GM11168 (cell line): Measurements from ENCODE around the gene CDHR3.

Source experiments
- in situ Hi-C: fragments of 300-500 bp; cut with MboI; formaldehyde crosslinking; loops from one replicate; pipeline ENCODE4 v1.12.0; 2022; ENCODE audit warnings: low sequenced_read_pairs; ENCODE audit not compliant: unreplicated experiment

Gene CDHR3

DNA sequence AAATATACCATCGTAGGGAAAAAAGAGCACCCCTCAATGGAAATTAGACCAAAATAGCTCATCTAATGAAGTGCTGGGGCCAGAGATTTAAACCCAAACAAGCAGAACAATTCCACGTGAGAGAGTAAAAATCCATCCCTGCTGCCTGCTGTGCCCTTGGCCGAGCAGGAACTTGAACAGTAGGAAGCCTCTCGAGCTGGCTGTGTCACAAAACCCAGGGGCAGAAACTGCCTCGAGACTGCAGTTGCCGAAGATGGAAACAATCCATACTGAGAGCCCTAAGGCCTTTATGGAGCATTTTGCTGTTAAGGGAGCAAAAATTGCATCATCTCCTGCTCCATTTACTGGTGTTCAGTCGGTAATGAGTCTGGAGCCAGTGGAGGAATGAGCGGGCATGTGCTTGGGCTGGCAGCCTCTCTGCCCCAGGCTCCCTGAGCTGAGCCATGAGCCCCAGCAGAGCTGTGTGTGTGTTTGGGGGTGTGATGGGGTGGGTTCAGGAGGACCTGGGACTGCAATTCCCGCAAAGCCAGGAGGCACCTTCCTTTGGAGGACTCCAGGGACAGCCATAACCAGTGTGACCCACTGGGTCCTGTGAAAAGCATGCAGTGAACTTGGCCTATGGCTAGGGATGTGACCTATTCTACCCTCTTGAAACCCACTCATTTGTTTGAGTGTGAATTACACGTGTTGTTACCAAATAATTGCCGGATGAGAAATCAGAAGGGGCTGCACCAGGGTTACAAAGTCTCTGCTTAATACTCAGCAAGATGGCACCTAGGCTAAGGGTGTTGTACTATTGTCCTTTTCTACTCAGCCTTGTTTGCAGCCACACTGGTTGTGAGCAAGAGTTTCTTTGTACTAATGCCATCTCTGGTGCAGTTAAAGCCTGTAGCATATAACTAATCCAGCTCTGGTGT is 58.3 kb downstream of the CDHR3 start:
- in situ Hi-C loops = no loop called here

DNA sequence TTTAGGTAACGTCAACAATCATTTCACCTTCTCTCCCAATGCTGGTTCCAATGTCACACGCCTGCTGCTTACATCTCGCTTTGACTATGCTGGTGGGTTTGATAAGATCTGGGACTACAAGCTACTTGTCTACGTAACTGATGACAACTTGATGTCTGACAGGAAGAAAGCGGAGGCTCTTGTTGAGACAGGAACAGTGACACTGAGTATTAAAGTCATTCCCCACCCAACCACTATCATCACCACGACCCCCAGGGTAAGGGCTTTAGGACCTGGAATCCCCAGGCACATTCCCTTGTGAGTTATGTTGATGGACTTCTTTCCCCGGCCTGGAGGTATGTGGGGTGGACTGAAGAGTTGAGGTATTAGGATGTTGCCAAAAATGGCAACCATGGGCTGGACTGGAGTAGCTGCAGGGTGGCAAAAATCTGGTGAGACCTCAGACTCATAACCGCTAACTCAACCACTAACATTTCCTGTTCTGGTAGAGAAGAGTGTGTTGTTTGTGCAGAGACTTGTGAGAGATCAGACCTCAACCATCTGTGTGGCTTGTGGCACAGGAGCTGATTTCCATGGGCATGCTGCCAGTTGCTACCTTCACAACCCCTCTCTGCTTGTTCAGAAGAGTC is 59.2 kb downstream of the CDHR3 start:
- in situ Hi-C loops = no loop called here

DNA sequence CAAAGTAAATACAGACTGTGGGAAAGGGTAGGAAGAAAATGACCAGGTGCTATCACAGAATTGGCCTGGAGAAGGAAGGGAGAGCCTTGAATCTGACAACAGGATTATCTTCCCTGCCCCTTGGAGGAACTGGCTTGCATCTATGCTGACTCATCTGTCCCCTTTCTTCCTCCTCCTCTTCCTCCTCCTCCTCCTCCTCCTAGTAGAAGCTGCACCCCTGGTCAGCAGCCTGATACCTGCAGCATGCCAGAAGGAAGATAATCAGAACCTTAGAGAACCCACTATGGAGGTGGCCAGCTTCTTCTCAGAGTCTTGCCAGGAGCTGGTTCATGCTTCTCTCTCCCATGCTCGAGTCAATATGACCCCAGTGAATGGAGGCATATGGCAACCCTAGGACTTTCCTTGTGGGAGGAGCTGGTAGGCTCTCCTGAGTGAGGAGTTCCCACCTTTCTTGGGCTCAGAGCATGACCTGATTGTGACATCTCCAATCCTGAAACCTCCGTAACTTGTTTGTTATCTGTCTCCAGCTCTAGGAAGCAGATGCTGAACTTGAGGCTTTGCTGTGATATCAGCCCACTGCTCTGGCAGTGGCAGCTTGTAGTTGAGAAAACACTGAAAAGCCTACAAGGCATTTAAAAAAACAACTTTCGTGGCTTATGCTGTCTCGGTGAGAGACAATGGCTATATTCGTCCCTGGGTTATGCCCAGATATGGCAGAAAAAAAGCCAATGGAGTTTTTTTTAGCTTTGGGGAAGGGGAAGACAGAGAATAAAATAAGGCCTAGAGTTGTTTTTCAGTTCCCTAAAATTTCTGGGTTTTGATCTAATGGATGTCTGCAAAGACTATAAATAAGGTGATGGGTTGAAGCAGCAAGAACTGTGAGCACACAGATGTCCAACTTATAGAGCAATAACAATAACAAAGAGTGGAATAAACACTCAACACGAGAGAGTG is 60.6 kb downstream of the CDHR3 start:
- in situ Hi-C loops = no loop called here

DNA sequence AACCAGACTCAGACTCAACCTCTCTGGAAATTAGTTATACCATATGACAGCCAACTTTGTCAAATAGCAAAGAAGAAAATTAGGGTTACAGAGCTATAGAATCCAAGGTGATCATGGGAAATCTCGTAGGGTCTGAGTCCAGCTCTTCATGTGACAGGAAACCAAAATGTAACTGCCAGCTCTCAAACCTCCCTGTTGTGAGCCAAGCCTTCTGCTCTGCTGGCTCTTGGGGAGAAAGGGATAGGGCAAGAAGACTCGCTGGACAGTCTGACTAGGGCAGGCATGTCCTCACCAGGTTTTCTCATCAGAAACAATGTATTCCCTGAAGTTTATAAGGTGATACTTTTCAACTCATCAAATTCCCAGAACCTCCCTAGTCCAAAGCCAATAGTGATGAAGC is 63.0 kb downstream of the CDHR3 start:
- in situ Hi-C loops = no loop called here

DNA sequence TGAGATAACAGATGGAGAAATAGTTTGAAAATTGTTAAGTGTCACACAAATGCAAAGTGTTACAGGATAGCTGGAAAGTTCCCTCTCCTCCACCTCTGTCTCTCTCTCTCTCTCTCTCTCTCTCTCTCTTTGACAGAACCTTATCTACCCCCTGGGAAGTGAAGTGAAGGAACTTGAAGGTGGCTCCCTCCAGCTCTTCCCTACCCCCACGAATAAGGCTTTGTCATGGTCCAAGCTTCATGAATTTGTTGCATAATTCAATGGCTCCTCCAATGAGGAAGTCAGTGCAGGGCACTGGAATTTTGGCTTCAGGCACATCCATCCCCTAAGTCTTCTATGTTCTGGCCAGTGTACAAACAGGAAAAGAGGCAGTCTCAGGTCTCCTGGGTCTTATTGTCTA is 66.4 kb downstream of the CDHR3 start:
- in situ Hi-C loops = no loop called here

DNA sequence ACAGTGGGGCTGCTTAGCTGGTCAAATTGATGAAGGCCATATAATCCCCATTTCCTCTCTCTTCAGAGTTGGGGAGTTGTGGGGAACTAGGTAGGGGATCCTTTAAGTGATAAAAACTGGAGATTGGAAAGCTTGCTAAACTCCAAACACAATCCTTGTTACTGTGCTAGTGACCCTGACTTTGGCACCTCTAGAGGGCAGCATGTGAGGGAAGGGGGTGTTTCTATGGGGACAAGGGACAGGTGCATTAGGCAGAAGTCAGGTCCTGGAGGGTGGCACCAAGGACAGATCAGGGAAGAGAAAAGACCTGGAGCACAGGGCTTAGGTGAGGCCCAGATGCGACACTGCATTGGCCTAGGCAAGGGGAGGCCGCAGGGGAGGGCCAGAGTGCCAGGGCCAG is 66.9 kb downstream of the CDHR3 start:
- in situ Hi-C loops = no loop called here

DNA sequence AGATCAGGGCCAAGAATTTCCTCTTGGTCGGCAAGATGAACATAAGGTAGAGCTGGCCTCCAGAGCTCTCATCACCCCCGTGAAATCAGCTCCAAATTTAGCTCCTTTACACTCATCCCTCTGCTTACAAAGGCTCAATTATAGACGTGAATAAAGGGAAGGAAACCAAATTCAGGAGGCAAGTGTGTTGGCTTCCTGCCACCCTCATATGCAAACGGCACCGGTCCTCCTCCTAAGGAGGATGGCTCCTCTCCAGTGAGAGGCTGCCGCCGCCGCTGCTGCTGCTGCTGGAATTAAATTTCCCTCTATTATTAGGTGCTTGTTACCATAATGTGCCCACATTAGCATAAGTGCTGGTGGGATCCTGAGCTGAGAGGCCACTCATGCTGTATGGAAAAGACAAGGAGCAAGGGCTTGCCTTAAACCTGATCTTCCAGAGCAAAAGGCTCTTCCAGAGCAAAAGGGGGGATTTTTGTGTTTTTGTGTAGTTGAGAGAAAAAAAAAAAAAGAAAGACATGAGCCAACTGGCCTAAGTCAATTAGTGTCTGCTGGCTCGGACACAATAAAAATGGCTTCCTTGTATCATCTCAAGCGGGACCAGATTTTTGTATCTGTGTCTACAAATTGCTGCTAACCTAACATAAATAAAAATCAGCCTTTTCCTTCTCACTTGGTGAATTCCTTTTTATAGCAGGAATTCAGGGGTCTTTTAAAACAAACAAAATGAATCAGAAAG is 68.4 kb downstream of the CDHR3 start:
- in situ Hi-C loops = no loop called here

DNA sequence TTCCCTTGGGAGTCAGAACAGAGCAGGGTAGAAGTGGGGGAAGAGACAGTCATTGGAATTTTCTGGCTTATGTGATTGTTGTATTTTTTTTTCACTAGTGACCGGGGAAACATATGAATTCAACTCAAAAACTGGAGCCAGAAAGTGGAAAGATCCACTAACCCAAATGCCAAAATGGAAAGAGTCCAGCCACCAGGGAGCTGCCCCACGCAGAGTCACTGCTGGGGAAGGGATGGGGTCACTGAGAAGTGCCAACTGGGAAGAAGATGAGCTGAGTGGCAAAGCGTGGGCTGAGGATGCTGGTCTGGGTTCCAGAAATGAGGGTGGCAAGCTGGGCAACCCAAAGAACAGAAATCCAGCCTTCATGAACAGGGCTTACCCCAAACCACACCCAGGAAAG is 69.2 kb downstream of the CDHR3 start:
- in situ Hi-C loops = no loop called here

DNA sequence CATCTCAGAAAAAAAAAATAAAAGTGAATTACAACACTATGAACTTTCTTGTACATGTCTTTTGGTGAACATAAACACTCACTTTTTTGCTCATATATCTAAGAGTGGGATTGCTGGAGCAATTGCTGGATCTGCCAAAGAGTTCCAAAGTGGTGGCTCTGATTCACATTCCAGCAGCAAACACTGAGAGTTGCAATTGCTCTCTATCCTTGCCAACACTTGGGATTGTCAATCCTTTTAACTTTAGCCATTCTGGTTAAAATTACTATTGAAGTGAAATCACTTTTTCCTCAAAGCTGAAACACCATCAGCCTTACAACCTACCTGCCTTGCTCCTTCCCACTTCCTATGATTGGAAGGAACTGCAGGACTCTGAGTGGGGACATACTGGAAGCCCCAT is 70.7 kb downstream of the CDHR3 start:
- in situ Hi-C loops = no loop called here

DNA sequence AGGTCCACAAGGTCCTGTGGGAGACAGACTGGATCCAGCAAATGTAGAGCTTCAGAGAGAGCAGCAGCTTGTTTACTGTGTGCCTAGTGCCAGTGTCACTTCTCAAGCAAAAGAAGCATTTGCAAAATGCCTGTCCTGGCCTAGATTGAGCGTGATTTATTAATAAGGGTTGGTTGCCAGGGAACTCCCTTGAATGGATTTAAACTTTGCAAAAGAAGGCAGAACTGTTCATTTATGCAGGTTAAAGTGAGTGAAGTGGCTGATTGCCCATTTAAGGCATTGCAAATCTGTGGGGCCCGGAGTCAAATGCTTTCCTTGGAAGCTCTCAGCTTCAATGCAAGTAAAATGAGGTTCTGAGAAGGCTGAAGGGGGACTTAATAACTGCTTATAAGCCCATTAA is 71.3 kb downstream of the CDHR3 start:
- in situ Hi-C loops = no loop called here

DNA sequence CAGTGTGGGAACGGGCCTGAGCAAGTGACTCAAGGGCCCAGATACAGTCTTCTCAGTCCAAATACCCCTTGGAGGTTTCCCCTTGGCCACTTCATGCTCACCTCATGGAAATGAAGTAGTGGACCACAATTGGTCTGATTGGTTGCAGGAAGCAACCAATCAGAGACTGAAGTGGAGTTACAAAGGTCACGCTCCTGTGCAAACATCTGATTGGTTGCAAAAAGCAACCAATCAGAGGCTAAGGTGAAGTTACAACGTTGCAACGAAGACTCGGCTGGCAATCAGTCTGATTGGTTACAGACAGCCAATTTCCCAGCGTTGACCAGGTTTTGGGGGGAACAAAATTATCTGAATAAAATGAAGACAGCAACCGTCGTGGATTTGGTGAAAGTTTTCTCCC is 72.5 kb downstream of the CDHR3 start:
- in situ Hi-C loops = no loop called here

DNA sequence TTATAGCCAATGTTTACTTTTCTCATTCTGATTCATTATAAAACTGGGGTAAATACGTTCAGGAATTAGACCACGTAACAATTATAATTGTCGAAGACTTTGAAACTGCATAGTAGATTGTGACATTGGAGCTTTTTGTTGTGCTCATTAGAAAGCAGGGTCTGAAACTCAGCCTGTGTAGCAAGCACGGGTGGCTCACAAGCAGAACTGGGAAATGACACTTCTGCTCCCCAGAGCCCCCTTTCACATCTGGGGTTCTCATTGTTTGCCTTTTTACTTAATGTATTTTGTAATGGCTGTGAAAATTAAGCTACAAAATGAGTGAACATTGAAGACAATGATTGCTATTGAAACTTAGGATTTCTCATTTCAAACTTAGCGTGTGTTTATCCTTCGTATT is 72.9 kb downstream of the CDHR3 start:
- in situ Hi-C loops = no loop called here

DNA sequence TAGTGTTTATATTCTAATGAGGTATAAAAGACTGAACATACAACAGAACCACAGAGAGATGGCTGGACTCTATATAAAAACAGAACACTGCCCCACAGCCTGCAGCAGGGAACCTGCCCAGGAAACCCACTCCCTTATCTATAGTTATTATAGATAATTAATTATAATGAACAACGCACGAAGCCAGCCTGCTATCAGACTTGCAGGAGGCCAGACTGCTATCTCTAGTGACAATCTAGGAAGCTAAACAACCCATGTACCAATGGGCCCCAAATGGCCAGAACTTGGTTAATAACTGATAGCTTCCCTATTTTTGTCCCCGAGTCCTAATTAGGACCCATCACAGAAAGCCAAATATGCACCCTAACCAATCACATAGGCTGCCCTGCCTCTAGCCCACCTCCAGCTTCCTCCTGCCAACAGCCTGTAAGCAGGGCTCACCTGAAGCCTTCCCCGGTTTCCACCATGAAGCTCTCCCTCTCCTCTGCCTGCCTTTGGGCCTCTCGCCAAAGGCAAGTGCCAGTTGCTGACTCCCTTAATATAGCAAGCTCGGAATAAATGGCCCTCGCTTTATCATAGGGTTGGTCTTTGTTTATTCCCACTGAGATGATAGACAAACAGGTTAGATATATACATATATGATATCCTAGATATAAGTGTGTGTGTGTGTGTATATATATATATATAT is 74.6 kb downstream of the CDHR3 start:
- in situ Hi-C loops = no loop called here

DNA sequence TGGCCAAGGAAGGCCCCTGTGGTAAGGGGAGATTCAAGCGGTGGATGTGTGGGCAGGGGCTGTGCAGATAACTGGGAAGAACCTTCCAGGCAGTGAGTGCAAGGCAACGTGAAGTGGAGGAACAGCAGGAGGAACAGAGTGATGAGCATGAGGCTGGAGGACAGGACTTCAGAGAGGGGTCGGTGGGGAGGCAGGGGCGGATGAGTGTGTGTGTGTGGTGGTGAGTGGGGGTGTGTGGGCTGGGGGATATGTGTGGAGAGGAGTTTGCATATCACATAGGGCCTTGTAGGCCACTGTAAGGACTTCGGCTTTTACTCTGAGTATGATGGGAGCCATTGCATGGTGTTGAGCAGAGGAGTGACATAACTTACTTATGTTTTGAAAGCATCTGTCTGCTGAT is 75.2 kb downstream of the CDHR3 start:
- in situ Hi-C loops = no loop called here

DNA sequence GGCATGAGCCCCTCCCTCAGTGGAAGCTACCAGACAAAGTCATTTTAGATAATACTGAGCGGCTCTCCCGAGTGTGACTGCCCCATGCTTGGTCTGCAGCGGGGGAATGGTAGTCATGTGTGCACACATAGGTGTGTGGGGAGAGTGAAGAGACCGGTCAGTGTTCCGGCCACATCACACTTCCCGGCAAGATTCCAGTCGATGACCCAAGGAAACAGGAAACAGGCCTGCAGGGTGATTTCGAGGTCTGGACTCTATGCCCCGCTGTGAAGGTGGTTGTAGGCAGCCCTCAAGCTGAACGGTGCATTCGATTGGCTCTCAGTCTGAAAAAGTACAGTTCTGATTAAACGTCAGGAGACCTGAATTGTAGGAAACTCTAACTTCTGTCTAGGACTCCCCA is 75.9 kb downstream of the CDHR3 start:
- in situ Hi-C loops = no loop called here

DNA sequence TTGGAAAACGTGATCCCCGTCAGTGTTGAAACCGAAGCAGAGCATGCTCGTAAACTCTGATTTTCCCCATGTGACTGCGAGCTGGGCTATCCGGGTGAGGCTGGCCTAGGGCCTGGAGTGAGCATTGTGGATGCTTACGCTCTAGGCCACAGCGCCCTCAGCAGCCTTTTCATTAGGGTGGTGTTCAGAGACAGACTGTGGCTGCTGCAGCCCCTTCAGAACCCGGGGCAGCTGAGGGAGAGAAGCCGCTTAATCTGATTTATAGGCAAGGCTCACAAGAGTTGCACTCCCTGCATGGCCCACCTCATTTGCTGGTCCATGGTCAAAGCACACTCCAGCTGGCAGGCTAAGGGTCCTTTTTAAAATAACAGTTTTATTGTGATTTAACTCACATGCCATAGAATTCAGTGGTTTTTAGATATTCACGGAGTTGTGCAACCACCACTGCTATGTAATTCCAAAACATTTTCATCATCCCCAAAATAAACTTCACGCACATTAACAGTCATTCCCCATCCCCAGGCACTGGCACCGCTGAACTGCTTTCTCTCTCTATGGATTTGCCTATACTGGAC is 76.5 kb downstream of the CDHR3 start:
- in situ Hi-C loops = loop anchor here (5.0 to 10.0 kb wide), 2 partner anchors 272 to 375 kb away; no protein-coding TSS in a partner anchor

DNA sequence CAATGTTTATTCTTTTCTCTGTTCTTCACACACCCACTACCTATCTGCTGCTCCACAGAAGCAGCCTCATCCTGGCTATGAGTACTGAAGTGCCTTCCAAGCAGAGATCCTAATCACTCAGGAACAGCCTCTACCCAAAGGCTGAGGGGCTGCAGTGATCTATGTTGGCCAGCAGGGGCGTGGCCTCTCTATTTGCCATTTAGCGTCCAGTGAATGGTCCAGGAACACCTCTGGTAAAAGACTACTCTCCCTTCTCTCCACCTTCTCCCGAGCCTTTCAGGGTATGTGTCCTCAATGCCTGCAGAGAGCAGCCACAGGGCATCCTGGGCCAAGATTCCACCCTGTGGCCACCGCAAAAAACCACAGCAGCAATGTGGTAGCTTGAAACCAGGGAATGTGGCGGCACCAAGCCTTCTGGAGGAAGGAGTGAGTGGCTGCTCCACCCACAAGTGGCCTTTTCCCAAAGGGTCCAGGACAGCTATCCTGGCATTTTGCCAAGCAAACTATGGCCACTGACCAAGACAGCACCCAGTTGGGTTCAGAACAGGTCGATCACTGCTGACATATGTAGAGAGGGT is 78.2 kb downstream of the CDHR3 start:
- in situ Hi-C loops = loop anchor here (5.0 to 10.0 kb wide), 2 partner anchors 274 to 376 kb away; no protein-coding TSS in a partner anchor

DNA sequence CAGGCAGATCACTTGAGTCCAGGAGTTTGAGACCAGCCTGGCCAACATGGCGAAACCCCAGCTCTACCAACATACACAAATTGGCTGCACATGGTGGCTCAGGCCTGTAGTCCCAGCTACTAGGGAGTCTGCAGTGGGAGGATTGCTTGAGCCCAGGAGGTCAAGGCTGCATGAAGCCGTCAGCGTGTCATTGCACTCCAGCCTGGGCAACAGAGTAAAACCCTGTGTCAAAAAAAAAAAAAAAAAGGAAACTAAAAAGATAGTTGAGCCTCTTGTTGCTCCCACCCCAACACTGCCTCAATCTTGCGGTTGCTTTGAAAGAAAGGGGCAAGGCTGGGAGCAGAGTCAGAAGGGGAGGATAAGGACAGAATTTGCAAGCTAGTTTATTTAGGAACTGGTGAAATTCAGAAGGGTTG is 79.1 kb downstream of the CDHR3 start:
- in situ Hi-C loops = loop anchor here (5.0 to 10.0 kb wide), 2 partner anchors 275 to 377 kb away; no protein-coding TSS in a partner anchor
